Measurements from ENCODE around the gene TBC1D8.

GRCh38 chr2:101197814-101198213 is 46.6 kb upstream of the TBC1D8 start:
- TF ChIP-seq EZH2 (conservative IDR thresholded peaks at IDR 0.05; ENCODE audit: low read depth, low read length) (no peak), CTCF (CRISPR knock-in tag; IDR thresholded peaks at IDR 0.05) (no peak), HDAC6 (IDR thresholded peaks at IDR 0.05; ENCODE audit: low read depth, low read length) (no peak), TAF1 (CRISPR knock-in tag; IDR thresholded peaks at IDR 0.05) (no peak), EP300 (IDR thresholded peaks at IDR 0.05; ENCODE audit: low read depth in 2 of 2, low read length in 2 of 2) (no peak), EP300 (CRISPR knock-in tag; IDR thresholded peaks at IDR 0.05; ENCODE audit: borderline replicate concordance) (no peak), NR0B2 (CRISPR knock-in tag; IDR thresholded peaks at IDR 0.05) (no peak)

Measured in HepG2 (cell line).